Kidney glomerular epithelial cell (primary cell): ENCODE results near the gene LRCH1.
"Not testable (repeated sequence)": the region's sequence is repeated elsewhere in the genome, so short reads cannot be mapped to it uniquely, and the experiment has no call there.

ENCODE experiments used
- DNase-seq: peaks from one replicate; lab custom pipeline; 2025; lab: John Stamatoyannopoulos, UW

LRCH1 gene

DNA sequence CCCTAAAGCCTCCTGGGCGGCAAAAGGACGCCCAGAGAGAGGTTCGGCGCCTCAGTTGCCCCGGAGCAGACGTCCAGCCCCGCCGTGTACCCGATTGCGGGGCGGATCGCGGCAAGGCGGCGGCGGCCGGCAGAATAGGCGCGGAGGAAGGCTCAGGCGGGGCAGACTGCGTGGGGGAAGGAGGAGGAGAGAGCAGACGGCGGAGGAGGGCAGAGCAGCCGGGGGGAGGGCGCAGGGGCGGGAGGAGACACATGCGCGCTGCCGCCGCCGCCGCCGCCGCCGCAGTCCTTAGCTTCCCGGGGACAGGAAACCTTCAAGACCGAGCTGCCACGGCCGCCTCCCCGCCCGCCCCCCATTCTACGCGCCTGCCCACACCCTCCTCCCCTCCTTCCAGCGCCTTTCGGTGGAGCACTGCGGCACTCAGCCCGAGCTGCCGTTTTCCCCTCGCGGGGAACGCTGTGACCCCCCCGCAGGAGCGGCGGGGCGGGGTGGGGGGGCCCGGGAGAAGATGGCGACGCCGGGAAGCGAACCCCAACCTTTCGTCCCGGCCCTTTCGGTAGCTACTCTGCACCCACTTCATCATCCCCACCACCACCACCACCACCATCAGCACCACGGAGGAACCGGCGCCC lies at the start of gene LRCH1:
LRCH1 (plus strand) TSS at position 282 of the 632 bp plus-strand sequence; CDS start at position 509, 227 bp downstream.
- DNase-seq, result peak; percentile 79

DNA sequence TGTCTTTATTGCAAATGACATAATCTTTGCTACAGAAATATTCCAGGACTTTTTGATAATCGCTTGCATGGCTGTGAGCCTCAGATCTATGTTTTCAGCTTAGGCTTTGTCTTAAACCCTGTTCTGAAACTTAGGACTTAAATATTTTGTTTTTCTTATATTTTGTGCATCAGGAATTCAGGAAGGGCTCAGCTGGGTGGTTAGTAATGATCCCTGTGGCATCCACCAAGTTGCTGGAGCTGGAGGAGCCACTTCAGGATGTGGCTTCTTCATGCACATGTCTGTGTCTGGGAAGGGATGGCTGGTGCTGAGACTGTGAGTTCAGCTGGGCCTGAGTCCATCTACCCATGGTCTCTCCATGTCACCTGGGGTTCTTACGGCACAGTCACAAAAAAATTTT lies 48.9 kb upstream of the LRCH1 start:
- DNase-seq, result no peak

DNA sequence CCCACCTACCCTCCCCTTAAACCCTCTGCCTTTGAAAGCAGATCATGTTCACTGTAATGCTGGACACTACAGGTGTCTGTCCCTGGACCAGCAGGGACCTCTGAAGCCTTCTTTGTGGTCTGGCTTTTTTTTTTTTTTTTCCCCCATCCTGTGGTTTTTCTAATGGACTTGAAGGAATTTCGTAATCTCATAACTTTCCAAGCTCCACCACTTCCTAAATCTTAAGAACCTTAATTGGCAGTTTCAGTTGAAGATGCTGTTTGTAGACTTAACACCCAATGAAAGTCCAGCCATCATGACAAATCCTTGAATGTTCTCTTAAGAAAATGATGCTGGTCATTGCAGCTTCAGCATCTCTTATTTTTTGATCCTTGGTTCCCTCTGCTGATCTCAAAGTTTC lies 45.0 kb upstream of the LRCH1 start:
- no peak for DNase-seq

- DNase-seq, result no peak
These were observed 43.0 kb upstream of the LRCH1 start for GRCh38 chr13:46509981-46510380.

DNA sequence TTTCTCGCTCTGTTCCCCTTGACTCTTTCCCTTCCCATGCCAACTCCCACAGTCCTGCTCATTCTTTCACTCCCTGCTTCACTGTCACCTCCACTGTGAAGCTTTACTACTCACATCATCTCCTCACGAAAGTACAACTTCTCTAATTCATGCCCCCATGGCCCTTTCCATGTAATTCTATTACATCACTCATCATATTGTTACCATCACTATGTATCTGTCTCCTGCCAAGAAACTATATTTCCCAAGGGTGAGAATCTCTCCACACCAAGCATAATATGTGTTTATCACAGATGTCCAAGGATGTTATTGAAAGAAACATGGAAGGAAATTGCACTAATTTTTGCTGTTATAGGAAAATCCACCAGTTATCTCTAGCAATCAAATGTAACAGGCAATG lies 37.2 kb upstream of the LRCH1 start:
- DNase-seq, result no peak

DNA sequence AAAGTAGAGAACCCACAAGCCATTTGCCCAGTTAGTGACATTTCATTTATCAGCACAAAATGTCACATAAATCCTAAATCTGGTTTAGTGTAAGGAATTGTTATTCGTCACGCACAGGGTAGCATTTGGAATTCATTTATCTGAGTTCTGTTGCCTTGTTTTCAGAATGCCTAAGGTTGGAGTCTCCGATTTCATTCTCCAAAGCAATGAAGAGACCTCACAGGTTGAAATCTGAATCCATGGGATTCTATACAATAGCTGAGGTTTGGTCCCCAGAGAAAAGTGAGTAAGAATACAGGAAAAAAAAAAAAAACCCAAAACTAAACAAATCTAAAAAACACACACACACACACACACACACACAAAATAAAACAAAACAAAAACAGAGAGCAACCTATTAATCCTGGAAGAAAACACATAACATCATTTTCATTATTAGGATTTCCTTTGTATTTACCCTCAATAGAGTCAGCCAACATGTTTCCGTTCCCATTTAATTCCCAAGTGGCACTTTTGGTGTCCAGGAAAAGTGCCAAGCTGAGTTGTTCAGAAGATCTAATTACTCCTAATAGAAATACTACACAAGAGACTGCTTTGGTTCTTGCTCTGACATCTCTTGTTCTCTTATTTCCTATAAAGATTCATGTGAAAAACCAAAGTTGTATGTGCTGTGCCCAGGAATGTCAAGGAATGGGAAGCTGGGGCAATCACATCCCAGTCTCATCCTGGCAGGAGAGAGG lies 36.2 kb upstream of the LRCH1 start:
- no peak for DNase-seq

GRCh38 chr13:46517748-46518147 lies 35.2 kb upstream of the LRCH1 start:
- not testable (repeated sequence) for DNase-seq

DNA sequence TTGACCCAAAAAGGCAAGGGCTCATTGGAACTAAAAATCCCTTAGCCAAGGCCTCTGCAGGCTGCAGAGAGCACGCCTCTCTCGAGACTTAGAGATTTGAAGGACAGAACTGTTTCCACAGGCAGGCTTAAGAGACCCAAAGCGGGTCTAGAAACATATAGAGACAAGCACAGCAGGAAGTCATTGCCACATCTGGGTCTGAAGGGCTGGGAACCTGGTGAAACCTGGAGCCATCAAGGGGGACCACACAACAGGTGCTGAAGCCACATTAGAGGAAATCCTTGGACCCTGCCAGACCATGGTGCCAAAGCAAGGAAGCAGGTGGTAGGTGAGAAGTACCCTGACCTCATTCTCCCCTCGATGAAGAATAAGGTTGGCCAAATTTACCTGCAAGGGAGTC lies 33.8 kb upstream of the LRCH1 start:
- no peak for DNase-seq

DNA sequence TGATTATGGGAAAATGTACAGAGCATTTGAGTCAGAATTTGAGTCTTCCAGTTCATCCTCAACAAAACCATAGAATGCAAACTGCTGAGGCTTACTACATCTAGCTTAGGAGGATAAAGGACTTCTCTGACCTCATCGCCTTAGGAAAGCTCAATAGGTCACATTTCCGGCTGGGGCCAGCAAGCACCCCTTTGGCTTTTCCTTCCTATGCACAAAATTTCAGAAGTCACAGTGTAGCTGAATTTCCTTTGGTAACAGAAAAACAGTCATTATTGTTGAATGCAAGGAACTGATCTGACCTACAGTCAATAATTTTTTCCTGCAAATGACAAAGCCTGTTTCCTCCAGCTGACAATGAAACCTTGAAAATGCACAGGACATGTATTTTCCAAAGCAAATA lies 32.8 kb upstream of the LRCH1 start:
- no peak for DNase-seq

DNA sequence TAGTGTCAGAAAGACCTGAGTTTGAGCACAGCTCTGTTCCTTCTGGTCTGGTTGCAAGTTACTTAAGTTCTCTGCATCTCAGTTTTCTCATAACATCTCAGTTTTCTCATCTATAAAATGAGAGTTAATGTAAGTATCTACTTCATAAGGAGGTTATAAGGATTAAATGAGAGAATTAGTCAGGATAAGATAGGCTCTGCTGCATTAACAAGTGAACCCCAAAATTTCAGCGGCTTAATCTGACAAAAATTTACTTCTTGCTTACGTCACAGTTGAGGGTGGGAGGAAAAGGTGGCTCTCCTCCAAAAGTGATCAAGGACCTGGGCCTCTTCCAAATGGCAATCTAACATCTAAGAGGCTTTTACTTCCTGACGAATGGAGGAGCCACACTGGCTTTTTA lies 31.5 kb upstream of the LRCH1 start:
- no peak for DNase-seq

GRCh38 chr13:46521921-46522747 lies 30.8 kb upstream of the LRCH1 start:
- DNase-seq, result peak; percentile 21

- no peak for DNase-seq
These were observed 30.3 kb upstream of the LRCH1 start for GRCh38 chr13:46522748-46523030.

DNA sequence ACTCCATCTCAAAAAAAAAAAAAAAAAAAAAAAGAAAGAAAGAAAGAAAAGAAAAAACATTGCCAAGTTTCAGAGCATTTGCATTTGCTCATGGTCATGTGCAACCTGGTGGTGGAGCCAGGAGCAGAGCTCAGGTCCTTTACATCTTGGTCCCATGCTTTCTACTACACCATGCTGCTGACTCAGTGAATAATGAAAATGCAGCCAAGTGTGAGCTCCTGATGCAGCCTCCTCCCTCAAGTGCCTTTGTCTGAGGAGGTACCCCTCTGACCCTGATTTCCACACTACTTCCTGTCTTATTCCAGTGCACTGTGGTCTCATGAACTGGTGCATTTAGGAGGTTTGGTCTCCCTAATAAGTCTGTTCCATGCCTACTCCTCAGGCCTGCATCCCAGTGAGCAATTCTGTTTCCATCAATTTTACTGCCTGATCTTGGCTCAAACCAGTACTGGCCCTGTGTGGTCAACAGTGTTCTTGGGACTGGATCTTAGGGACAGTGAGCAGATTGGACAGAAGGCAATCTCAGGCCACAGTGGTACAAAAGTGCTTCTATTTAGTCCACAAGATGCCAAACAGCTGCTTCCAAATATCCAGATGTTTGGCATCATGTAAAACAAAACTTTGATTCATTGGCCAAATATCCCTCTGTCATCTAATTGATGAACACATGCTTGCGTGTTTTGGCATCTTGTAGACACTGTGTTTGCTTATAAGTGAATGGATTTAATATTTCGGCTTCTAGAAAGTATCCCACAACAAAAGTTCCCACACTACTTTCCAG lies 28.8 kb upstream of the LRCH1 start:
- peak; percentile 27 for DNase-seq

DNA sequence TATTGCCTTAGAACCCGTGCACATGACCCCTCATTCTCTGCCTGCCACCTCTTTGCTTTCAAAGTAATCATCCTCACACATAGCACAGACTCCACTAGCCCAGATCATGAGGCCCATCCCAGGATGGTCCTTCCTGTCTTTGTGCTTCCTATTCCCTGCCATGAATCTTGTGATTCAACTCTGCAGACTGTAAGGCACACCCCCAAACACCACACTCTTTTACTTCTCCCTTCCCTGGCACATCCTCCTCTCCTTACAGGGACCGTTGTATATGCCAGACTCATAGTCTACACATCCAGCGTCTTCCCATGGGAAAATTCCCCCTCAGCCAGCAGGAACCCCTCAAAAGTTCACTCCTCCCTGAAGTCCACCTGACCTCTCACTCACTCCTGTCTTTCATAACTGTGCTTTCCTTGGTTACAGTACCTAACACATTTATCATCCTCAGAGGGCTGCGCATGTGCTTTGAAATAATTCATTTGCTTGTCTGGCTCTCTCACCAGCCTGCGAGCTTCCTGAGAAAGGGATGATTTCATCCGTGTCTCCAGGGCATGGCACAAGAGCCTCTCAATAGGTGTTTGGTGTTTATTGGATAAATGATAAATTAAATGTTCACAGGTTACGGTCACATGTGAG lies 26.8 kb upstream of the LRCH1 start:
- no peak for DNase-seq

- no peak for DNase-seq
These were observed 26.2 kb upstream of the LRCH1 start for GRCh38 chr13:46526740-46527139.

DNA sequence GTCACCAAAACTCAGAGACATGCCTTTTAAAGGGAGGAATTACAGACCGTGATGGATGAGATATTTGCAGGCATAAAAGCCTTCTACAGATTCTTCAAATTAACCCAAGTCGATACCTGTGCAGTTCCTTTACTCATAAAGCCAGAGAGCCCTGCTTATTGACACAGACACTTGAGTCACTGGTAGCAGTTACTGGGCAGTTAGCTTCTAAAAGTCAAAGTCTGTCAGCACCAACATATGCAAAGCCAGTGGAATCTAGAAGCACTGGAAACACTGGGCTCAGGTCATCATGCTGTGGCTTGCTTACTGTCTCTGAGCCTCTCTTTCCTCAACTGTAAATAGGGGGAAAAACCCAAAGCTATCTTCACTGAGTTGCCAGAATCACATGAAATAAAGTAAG lies 25.7 kb upstream of the LRCH1 start:
- no peak for DNase-seq

- DNase-seq, result no peak
These were observed 23.6 kb upstream of the LRCH1 start for GRCh38 chr13:46529216-46529919.

- DNase-seq, result no peak
These were observed 22.7 kb upstream of the LRCH1 start for GRCh38 chr13:46530084-46530935.

DNA sequence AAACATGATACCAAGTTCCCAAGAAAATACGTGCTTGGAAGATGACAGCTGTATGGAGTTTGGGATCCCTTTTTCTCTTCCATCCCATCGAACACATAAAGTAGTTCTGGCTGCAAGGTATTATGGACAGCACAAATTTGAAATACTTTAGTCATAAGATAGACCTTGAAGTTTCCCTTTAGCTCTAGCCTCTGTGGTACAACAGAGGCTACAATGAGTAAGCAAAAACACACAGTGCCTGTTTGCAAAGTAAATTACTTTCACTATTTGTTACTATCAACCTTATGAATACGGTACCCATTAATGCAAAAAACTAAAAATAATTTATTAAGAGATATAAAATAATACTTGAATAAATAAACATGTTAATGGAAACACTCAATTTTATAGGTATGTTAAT lies 21.0 kb upstream of the LRCH1 start:
- DNase-seq, result no peak

DNA sequence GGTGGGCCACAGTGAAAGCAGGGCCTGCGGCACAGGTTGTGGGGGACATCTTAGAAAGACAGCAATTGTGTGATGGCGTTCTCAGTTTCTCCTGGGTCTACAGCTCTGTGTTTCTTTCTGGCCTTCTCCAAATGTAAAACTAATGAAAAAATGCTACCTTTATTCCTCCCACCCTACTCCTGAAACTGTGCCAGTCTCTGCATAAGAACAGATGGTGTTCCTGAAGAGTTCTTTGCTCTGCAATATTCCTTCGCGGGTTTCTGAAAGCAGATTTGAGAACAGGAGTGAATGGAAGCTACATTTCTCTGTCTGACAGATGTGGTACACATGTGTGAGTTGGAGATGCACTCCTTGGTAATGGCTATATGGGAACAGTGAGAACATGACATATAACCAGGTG lies 18.0 kb upstream of the LRCH1 start:
- no peak for DNase-seq
